Measurements from ENCODE around the gene CCDC82.
A peak's percentile ranks its signal among the peaks of the same experiment; 100 is the strongest.

CCDC82 gene

DNA sequence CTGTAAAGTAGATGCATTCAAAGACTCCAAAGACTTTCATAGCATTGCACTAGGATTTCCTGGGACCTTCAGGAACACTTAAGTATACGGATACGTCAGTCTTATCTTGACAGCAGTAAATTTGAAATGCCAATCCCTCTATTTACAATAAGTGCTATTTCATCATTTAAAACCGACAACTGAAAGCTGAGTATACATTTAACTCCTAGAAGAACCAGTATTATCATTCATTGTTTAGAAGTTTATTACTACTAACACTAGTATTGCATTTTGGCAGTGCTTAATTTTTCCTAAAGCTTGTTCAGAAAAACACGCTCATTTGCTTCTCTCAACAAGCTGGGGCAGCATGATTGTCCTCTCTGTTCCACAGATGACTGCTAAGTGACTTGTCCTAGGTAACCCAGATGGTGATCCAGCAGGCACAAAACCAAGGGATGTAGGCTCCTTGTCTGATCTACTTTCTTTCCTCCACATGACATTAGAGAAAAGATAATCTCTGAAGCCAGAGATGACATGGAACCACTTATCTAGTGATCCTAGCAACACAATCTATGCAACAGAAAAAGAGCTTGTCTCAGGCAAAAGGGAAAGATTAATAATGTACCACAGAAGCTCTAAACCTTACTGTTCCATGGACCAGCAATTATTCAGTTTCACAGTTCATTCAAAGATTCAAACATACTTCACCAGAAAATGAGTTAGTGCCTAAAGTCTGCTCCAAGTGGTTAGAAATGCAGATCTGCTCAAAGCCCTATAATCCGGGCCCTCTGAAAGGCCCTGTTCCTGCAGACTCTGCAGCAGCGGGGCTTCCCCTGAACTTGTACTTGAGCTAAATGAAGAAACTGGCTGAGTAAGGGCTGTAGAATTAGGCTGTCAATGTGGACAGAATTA is 51.9 kb downstream of the CCDC82 start:
- Histone ChIP-seq H3K4me3 (ENCODE audit: low read length) (peak overlapping the region; percentile 88), H3K9me3 (replicated peaks; ENCODE audit: low read length) (no peaks in the 10 kb centered on the region), H3K4me2 (ENCODE audit: low read length) (peak overlapping the region; percentile 80), H3K36me3 (ENCODE audit: insufficient read depth, low read length) (peaks cover 28% of the 10 kb centered on the region), H3K9ac (ENCODE audit: low read depth, low read length) (peak overlapping the region; percentile 32), H3K4me1 (ENCODE audit: control insufficient read depth, insufficient read depth, low read length) (peaks cover 56% of the 10 kb centered on the region), H3K27me3 (ENCODE audit: control insufficient read depth, insufficient read depth, low read length) (no peaks in the 10 kb centered on the region)

DNA sequence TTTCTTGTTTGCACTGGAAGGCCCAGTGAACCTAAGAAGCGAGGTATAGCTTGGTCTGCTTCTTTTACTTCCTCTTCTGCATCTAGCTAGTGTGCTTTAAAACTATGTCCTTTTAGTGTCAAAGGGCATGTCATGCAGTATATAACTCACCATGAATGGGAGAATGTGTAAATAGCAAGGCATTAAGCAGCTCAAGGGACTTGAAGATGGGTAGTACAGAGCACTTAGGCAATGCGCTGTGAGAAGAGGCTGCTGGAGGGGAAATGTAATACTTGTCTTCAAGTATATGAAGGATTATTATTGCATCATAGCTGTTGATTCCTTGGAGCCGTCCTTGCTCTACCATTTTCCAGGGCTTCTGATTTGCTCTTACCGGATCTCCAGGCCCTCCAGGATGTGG is 54.3 kb downstream of the CCDC82 start:
- H3K9me3 ChIP-seq (replicated peaks; ENCODE audit: low read length), result no peaks in the 10 kb centered on the region
- no peaks in the 10 kb centered on the region for H3K27me3 ChIP-seq (ENCODE audit: control insufficient read depth, insufficient read depth, low read length)

DNA sequence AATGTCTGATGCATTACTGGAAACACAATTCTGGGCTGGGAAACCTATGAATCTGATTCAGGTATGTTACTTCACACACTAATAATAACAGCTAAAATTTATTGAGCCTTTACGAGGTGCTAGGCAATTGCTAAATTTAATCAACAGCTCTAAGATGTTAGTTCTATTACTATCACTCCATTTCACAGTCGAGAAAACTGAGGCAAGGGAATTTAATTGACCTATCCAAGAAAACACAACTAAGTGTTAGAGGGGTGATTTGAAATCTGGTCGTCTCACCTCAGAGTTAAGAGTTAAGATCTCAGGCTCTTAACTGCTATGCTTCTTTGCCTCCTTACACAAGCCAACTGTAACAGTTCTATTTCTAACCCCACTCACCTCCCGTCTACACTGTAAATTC is 55.5 kb downstream of the CCDC82 start:
- H3K4me3 ChIP-seq (ENCODE audit: low read length), result no peak overlapping the region
- H3K9ac ChIP-seq (ENCODE audit: low read depth, low read length), result no peak overlapping the region
- H3K4me2 ChIP-seq (ENCODE audit: low read length), result no peak overlapping the region
- H3K9me3 ChIP-seq (replicated peaks; ENCODE audit: low read length), result no peaks in the 10 kb centered on the region
- peaks cover 62% of the 10 kb centered on the region for H3K4me1 ChIP-seq (ENCODE audit: control insufficient read depth, insufficient read depth, low read length)
- peaks cover 23% of the 10 kb centered on the region for H3K36me3 ChIP-seq (ENCODE audit: insufficient read depth, low read length)
- H3K27me3 ChIP-seq (ENCODE audit: control insufficient read depth, insufficient read depth, low read length), result no peaks in the 10 kb centered on the region

More for the DNA sequence above, 54.3 kb downstream of the CCDC82 start:
- Histone ChIP-seq H3K4me2 (ENCODE audit: low read length) (no peak overlapping the region), H3K4me3 (ENCODE audit: low read length) (no peak overlapping the region), H3K36me3 (ENCODE audit: insufficient read depth, low read length) (peaks cover 22% of the 10 kb centered on the region), H3K9ac (ENCODE audit: low read depth, low read length) (no peak overlapping the region), H3K4me1 (ENCODE audit: control insufficient read depth, insufficient read depth, low read length) (peaks cover 62% of the 10 kb centered on the region)

DNA sequence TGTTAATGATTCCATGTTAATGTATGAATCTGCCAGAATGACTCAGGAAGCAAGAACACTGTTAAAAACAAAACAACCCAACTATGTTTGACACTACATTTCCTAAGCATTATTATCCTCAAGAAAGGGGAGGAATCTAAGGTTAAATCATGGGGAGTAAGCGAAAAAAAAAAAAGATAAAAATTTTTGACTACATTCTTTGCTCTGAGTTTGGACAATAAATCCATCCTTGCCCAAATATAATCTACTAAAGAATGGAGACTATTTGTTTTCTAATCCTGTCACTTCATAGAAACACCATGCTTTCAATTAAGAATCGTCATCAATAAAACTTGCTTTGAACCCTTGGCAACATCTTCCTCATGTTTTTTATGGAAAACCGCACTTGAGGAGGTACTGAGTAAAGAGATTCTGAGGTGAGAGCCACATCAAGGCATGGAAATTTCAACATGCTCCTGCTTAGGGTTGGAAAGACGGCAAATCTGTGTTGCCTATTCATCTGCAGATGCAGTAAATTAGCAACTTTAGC is 56.5 kb downstream of the CCDC82 start:
- H3K4me1 ChIP-seq (ENCODE audit: control insufficient read depth, insufficient read depth, low read length), result peaks cover 63% of the 10 kb centered on the region

DNA sequence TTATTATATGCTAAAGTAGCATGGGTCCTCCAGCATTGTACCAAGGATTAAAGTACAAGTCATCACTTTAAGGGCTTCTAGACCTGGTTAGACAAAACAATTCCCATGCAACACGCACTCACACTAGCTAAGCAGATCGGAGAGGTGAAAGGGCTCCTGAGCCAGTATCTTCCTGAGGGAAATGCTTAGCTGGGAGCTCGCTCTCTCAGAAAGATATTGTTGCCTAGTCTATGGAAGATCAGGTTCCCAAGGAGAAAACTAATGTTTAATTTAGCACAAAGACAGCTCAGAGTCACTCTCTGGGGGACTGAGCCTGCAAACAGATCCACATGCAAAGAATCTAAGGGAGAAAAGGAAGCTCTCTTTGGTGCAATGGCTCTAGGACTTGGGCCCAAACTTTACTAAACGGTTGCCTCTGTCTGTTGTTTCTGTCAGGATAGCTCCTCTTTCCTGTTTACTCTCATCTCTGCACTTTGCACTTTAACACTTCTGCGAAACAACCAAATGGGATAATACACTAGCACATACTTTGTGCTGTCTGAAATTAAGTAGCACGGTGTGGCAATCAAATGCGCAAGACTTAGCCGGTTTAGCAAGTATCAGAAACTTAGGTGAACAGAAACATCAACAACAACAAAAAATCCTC is 57.5 kb downstream of the CCDC82 start:
- H3K4me3 ChIP-seq (ENCODE audit: low read length), result no peak overlapping the region
- H3K9me3 ChIP-seq (replicated peaks; ENCODE audit: low read length), result no peaks in the 10 kb centered on the region
- peak overlapping the region; percentile 15 for H3K9ac ChIP-seq (ENCODE audit: low read depth, low read length)
- H3K4me2 ChIP-seq (ENCODE audit: low read length), result peak overlapping the region; percentile 3
- peaks cover 62% of the 10 kb centered on the region for H3K4me1 ChIP-seq (ENCODE audit: control insufficient read depth, insufficient read depth, low read length)
- peaks cover 23% of the 10 kb centered on the region for H3K36me3 ChIP-seq (ENCODE audit: insufficient read depth, low read length)
- H3K27me3 ChIP-seq (ENCODE audit: control insufficient read depth, insufficient read depth, low read length), result no peaks in the 10 kb centered on the region

More for the DNA sequence above, 56.5 kb downstream of the CCDC82 start:
- Histone ChIP-seq H3K36me3 (ENCODE audit: insufficient read depth, low read length) (peaks cover 23% of the 10 kb centered on the region), H3K9me3 (replicated peaks; ENCODE audit: low read length) (no peaks in the 10 kb centered on the region), H3K4me2 (ENCODE audit: low read length) (peak overlapping the region; percentile 40), H3K4me3 (ENCODE audit: low read length) (no peak overlapping the region), H3K27me3 (ENCODE audit: control insufficient read depth, insufficient read depth, low read length) (no peaks in the 10 kb centered on the region), H3K9ac (ENCODE audit: low read depth, low read length) (peak overlapping the region; percentile 15)

DNA sequence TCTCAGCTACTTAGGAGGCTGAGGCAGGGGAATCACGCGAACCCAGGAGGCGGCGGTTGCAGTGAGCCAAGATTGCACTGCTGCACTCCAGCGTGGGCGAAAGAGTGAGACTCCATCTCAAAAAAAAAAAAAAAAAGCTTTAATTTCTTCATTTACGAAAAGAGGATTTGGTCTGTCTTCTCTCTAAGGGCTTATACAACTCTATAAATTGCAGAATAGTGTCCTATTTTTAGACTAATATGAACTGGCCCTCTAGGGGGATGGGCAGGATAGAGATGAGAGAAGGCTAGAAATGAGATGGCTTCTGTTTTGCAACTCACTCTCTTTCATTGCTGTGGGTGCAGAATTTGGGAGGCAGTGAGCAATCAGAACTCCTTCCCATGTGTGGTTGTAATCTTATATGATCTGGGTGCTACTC is 58.0 kb downstream of the CCDC82 start:
- Histone ChIP-seq H3K27me3 (ENCODE audit: control insufficient read depth, insufficient read depth, low read length) (no peaks in the 10 kb centered on the region), H3K4me1 (ENCODE audit: control insufficient read depth, insufficient read depth, low read length) (peaks cover 67% of the 10 kb centered on the region), H3K36me3 (ENCODE audit: insufficient read depth, low read length) (peaks cover 23% of the 10 kb centered on the region), H3K4me3 (ENCODE audit: low read length) (no peak overlapping the region), H3K9me3 (replicated peaks; ENCODE audit: low read length) (no peaks in the 10 kb centered on the region), H3K4me2 (ENCODE audit: low read length) (peak overlapping the region; percentile 3), H3K9ac (ENCODE audit: low read depth, low read length) (no peak overlapping the region)

DNA sequence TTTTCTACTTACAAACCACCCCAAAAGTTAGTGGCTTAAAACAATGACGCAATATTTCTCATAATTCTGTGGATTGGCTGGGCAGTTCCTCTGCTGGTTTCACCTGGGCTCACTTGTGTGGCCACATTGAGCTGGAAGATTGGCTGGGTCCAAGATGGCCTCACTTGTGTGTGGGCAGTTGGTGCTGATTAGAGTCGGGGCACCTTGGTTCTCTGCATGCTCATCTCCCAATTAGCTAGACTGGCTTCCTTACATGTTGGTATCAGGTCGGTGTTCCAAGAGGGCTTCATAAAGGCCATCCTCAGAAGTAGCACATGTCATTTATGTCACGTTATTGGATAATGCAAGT is 59.2 kb downstream of the CCDC82 start:
- Histone ChIP-seq H3K4me2 (ENCODE audit: low read length) (no peak overlapping the region), H3K36me3 (ENCODE audit: insufficient read depth, low read length) (peaks cover 18% of the 10 kb centered on the region), H3K27me3 (ENCODE audit: control insufficient read depth, insufficient read depth, low read length) (no peaks in the 10 kb centered on the region), H3K4me3 (ENCODE audit: low read length) (no peak overlapping the region), H3K9me3 (replicated peaks; ENCODE audit: low read length) (no peaks in the 10 kb centered on the region), H3K4me1 (ENCODE audit: control insufficient read depth, insufficient read depth, low read length) (peaks cover 79% of the 10 kb centered on the region), H3K9ac (ENCODE audit: low read depth, low read length) (no peak overlapping the region)

DNA sequence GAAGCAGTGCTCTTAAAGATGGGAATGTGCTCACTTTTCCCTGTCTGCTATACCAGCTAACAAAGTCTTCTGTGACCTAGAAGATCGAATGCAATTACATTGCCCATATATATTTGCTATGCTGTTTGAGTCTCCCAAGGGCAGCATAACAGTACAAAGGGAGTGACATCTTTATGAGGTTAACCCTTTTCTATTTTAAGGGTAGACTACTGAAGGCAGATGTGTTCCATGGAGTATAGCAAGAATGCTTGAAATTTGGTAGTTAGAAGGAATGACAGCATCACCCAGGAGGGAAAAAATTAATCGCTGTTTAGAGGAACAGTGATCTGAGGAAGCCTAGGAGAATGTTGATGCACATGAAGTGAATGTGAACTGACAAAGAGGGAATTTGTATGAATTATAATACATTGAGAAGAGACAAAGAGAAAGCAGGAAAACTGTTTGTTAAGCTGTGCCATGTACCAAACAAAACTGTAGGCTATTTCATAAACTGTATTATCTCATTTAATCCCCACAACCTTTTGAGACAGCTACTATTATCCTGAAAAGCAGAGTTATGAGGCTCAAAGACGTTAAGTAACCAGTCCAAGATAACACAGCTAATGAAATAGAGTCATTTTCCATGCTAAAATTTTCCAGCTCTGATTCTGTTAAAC is 59.7 kb downstream of the CCDC82 start:
- H3K4me2 ChIP-seq (ENCODE audit: low read length), result peak overlapping the region; percentile 72
- no peak overlapping the region for H3K4me3 ChIP-seq (ENCODE audit: low read length)
- no peaks in the 10 kb centered on the region for H3K9me3 ChIP-seq (replicated peaks; ENCODE audit: low read length)
- H3K9ac ChIP-seq (ENCODE audit: low read depth, low read length), result peak overlapping the region; percentile 12
- no peaks in the 10 kb centered on the region for H3K27me3 ChIP-seq (ENCODE audit: control insufficient read depth, insufficient read depth, low read length)
- H3K4me1 ChIP-seq (ENCODE audit: control insufficient read depth, insufficient read depth, low read length), result peaks cover 84% of the 10 kb centered on the region
- H3K36me3 ChIP-seq (ENCODE audit: insufficient read depth, low read length), result peaks cover 13% of the 10 kb centered on the region

DNA sequence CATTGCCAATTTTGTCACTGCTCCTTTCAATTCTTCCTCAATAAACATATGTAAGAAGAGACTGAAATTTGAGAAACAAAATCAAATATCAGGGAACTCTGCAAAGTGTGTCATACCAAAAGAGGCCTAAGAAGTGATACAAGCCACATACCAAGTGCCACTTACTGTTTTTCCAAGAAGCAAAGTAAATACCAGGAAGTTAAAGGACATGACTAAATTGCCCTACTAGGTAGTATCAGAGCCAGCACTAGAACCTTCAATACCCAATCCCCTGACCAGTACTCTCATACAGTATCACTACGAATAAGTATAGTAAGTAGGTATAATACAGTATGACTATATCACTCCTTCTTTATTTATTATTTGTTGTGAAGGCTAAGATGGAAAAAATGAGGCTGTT is 60.3 kb downstream of the CCDC82 start:
- peaks cover 89% of the 10 kb centered on the region for H3K4me1 ChIP-seq (ENCODE audit: control insufficient read depth, insufficient read depth, low read length)
- no peak overlapping the region for H3K4me3 ChIP-seq (ENCODE audit: low read length)
- peak overlapping the region; percentile 33 for H3K9ac ChIP-seq (ENCODE audit: low read depth, low read length)
- H3K27me3 ChIP-seq (ENCODE audit: control insufficient read depth, insufficient read depth, low read length), result no peaks in the 10 kb centered on the region
- peak overlapping the region; percentile 72 for H3K4me2 ChIP-seq (ENCODE audit: low read length)
- peaks cover 7% of the 10 kb centered on the region for H3K36me3 ChIP-seq (ENCODE audit: insufficient read depth, low read length)
- H3K9me3 ChIP-seq (replicated peaks; ENCODE audit: low read length), result no peaks in the 10 kb centered on the region

DNA sequence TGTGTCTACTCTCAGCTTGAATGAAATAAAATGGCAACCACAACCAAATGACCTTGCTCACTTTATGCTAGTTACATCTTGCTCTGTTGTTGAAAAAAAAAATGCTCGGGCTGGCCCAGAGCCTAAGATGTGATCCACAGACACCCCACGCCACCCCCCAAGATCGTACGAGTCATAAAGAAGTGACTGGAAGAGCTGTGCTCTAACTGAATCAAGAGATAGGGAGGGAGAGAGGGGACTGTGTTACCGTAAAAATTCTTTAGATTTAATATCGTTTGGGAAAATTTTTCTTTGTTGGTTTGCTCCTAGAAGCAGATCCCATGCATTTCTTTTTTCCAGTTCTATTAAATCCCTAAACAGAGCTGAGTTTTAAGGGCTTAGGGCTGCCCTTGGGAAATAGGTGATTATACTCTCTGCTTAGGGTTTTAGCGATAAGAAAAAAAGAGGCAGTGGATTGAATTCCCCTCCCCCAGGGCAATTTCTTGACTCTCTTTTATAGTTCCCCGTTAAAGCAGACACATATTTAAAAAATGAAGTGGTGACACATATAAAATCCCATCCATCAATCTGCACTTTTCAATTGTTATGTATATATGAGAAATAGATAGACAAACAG is 61.2 kb downstream of the CCDC82 start:
- Histone ChIP-seq H3K4me2 (ENCODE audit: low read length) (peak overlapping the region; percentile 72), H3K9me3 (replicated peaks; ENCODE audit: low read length) (no peaks in the 10 kb centered on the region), H3K9ac (ENCODE audit: low read depth, low read length) (peak overlapping the region; percentile 33), H3K36me3 (ENCODE audit: insufficient read depth, low read length) (peaks cover 9% of the 10 kb centered on the region), H3K27me3 (ENCODE audit: control insufficient read depth, insufficient read depth, low read length) (no peaks in the 10 kb centered on the region), H3K4me1 (ENCODE audit: control insufficient read depth, insufficient read depth, low read length) (peaks cover 89% of the 10 kb centered on the region), H3K4me3 (ENCODE audit: low read length) (peak overlapping the region; percentile 24)

DNA sequence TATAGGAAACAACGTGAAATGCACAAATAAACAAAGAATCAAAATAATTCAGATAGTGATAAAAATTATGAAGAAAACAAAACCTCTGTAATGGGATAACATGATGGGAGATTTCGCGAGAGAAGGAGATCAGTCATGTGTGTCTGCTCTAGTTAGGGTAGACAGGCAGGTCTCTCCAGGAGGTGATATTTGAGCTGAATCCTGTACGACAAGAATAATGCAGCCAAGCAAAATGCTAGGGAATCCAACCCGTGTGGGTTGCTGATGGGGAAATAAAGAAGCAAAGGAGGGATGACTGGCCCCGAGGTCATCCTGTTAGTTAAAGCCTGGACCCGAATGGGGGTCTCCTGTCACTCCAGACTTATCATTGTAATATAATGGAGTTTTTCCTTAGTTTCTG is 62.8 kb downstream of the CCDC82 start:
- Histone ChIP-seq H3K9me3 (replicated peaks; ENCODE audit: low read length) (no peaks in the 10 kb centered on the region), H3K4me3 (ENCODE audit: low read length) (no peak overlapping the region), H3K27me3 (ENCODE audit: control insufficient read depth, insufficient read depth, low read length) (no peaks in the 10 kb centered on the region), H3K9ac (ENCODE audit: low read depth, low read length) (no peak overlapping the region), H3K4me1 (ENCODE audit: control insufficient read depth, insufficient read depth, low read length) (peaks cover 80% of the 10 kb centered on the region), H3K36me3 (ENCODE audit: insufficient read depth, low read length) (peaks cover 18% of the 10 kb centered on the region), H3K4me2 (ENCODE audit: low read length) (no peak overlapping the region)
